ENCODE data around the gene NPTN.
A peak's percentile ranks its signal among the peaks of the same experiment; 100 is the strongest.
"Not testable (repeated sequence)": the region's sequence is repeated elsewhere in the genome, so short reads cannot be mapped to it uniquely, and the experiment has no call there.

Gene NPTN

GRCh38 chr15:73633111-73633990 is at the start of gene NPTN:
Gene NPTN (minus strand): TSS chr15:73633389. CDS start chr15:73633215, 174 bp downstream.
- DNase-seq: peak; percentile 99

GRCh38 chr15:73682600-73683090 is 49.5 kb upstream of the NPTN start:
- DNase-seq: no peak

GRCh38 chr15:73681856-73682599 is 48.8 kb upstream of the NPTN start:
- no peak for DNase-seq

- DNase-seq: no peak
Measured at GRCh38 chr15:73681063-73681462, 47.9 kb upstream of the NPTN start.

GRCh38 chr15:73680549-73680948 is 47.4 kb upstream of the NPTN start:
- no peak for DNase-seq

GRCh38 chr15:73679964-73680363 is 46.8 kb upstream of the NPTN start:
- DNase-seq: no peak

GRCh38 chr15:73679180-73679579 is 46.0 kb upstream of the NPTN start:
- no peak for DNase-seq

- DNase-seq: no peak
Measured at GRCh38 chr15:73678498-73678897, 45.3 kb upstream of the NPTN start.

GRCh38 chr15:73677733-73678132 is 44.5 kb upstream of the NPTN start:
- DNase-seq: no peak

GRCh38 chr15:73677146-73677607 is 44.0 kb upstream of the NPTN start:
- peak; percentile 60 for DNase-seq

GRCh38 chr15:73674587-73674986 is 41.4 kb upstream of the NPTN start:
- DNase-seq: no peak

GRCh38 chr15:73660455-73660854 is 27.3 kb upstream of the NPTN start:
- DNase-seq: no peak

- no peak for DNase-seq
Measured at GRCh38 chr15:73658645-73659044, 25.5 kb upstream of the NPTN start.

GRCh38 chr15:73655724-73656123 is 22.5 kb upstream of the NPTN start:
- no peak for DNase-seq

GRCh38 chr15:73654659-73655058 is 21.5 kb upstream of the NPTN start:
- DNase-seq: no peak

GRCh38 chr15:73650416-73651126 is 17.4 kb upstream of the NPTN start:
- peak; percentile 36 for DNase-seq

- DNase-seq: no peak
Measured at GRCh38 chr15:73648014-73648295, 14.8 kb upstream of the NPTN start.

- no peak for DNase-seq
Measured at GRCh38 chr15:73647259-73648013, 14.2 kb upstream of the NPTN start.

GRCh38 chr15:73639464-73639863 is 6.3 kb upstream of the NPTN start:
- DNase-seq: not testable (repeated sequence)

- no peak for DNase-seq
Measured at GRCh38 chr15:73637527-73637926, 4.3 kb upstream of the NPTN start.

- no peak for DNase-seq
Measured at GRCh38 chr15:73633991-73634495, 854 bp upstream of the NPTN start.

GRCh38 chr15:73632670-73633058 is 525 bp downstream of the NPTN start:
- DNase-seq: peak; percentile 46

All from activated CD4-positive, alpha-beta T cell treated with anti-CD3 and anti-CD28 coated beads for 48 hours (primary cell).